OCI-LY1 (cell line): ENCODE results near the gene IL5RA.

Source experiments
- H2AFZ ChIP-seq: fragments of 200-600 bp; sonication (generic), shearing (Covaris generic); 2 replicates; pipeline ENCODE4 v1.6.0; 2014; ENCODE audit warnings: antibody characterized with exemption, mild to moderate bottlenecking, low read length
- H3F3A ChIP-seq: fragments of 200-600 bp; sonication (generic), shearing (Covaris generic); 2 replicates; pipeline ENCODE4 v1.6.0; 2014; ENCODE audit warnings: mild to moderate bottlenecking, antibody characterized with exemption, low read length, moderate library complexity; ENCODE audit not compliant: insufficient read depth
- H3K27ac ChIP-seq: fragments of 200-600 bp; sonication (generic); 2 replicates; pipeline ENCODE4 v1.5.1; 2014; ENCODE audit warnings: low read length, mixed run types, mild to moderate bottlenecking, low read depth; ENCODE audit not compliant: poor library complexity, severe bottlenecking
- H3K27me3 ChIP-seq: fragments of 200-600 bp; sonication (generic); 2 replicates; pipeline ENCODE4 v1.6.0; 2014; ENCODE audit warnings: antibody characterized with exemption, mild to moderate bottlenecking, low read length, moderate library complexity; ENCODE audit not compliant: insufficient read depth
- H3K36me3 ChIP-seq: fragments of 200-600 bp; sonication (generic); 2 replicates; pipeline ENCODE4 v1.6.1; 2014; ENCODE audit warnings: mild to moderate bottlenecking, antibody characterized with exemption, low read length, moderate library complexity, mixed read lengths; ENCODE audit not compliant: insufficient read depth
- H3K4me1 ChIP-seq: fragments of 200-600 bp; sonication (generic); 2 replicates; pipeline ENCODE4 v1.5.1; 2014; ENCODE audit warnings: mild to moderate bottlenecking, low read length, moderate library complexity; ENCODE audit not compliant: insufficient read depth, severe bottlenecking
- H3K4me2 ChIP-seq: fragments of 200-600 bp; sonication (generic), shearing (Covaris generic); 2 replicates; pipeline ENCODE4 v1.6.1; 2014; ENCODE audit warnings: low read length
- H3K4me3 ChIP-seq: fragments of 200-600 bp; sonication (generic); 2 replicates; pipeline ENCODE4 v1.5.1; 2014; ENCODE audit warnings: low read length, low read depth, mild to moderate bottlenecking, mixed read lengths; ENCODE audit not compliant: poor library complexity, severe bottlenecking
- H3K79me2 ChIP-seq: fragments of 200-600 bp; shearing (Covaris generic); 2 replicates; pipeline ENCODE4 v1.6.1; 2016; ENCODE audit warnings: mixed run types, low read length, mixed read lengths; ENCODE audit not compliant: insufficient read depth
- H3K9ac ChIP-seq: fragments of 200-600 bp; sonication (generic), shearing (Covaris generic); 2 replicates; pipeline ENCODE4 v1.6.1; 2014; ENCODE audit warnings: mild to moderate bottlenecking, low read length, mixed read lengths
- H3K9me2 ChIP-seq: fragments of 200-600 bp; sonication (generic), shearing (Covaris generic); 2 replicates; pipeline ENCODE4 v1.6.1; 2014; ENCODE audit warnings: low read depth, mild to moderate bottlenecking, low read length, mixed read lengths
- H3K9me3 ChIP-seq: fragments of 200-600 bp; shearing (Covaris generic); 2 replicates; pipeline ENCODE4 v1.6.1; 2014; ENCODE audit warnings: low read length, mixed read lengths
- H4K20me1 ChIP-seq: fragments of 200-600 bp; sonication (generic), shearing (Covaris generic); 2 replicates; pipeline ENCODE4 v1.6.0; 2016; ENCODE audit warnings: mild to moderate bottlenecking, low read length; ENCODE audit not compliant: insufficient read depth
- CTCF ChIP-seq: fragments of 200-600 bp; sonication (generic), shearing (Covaris generic); IDR thresholded peaks from 2 replicates; pipeline ENCODE4 v1.5.1; 2017; ENCODE audit warnings: mild to moderate bottlenecking, antibody characterized with exemption, low read length, moderate library complexity, mixed read lengths
- EZH2 ChIP-seq: fragments of 200-600 bp; sonication (generic), shearing (Covaris generic); IDR thresholded peaks from 2 replicates; pipeline ENCODE4 v1.8.0; 2017; ENCODE audit warnings: borderline replicate concordance, mixed run types, mild to moderate bottlenecking, antibody characterized with exemption, low read length, moderate library complexity, mixed read lengths

IL5RA gene

DNA sequence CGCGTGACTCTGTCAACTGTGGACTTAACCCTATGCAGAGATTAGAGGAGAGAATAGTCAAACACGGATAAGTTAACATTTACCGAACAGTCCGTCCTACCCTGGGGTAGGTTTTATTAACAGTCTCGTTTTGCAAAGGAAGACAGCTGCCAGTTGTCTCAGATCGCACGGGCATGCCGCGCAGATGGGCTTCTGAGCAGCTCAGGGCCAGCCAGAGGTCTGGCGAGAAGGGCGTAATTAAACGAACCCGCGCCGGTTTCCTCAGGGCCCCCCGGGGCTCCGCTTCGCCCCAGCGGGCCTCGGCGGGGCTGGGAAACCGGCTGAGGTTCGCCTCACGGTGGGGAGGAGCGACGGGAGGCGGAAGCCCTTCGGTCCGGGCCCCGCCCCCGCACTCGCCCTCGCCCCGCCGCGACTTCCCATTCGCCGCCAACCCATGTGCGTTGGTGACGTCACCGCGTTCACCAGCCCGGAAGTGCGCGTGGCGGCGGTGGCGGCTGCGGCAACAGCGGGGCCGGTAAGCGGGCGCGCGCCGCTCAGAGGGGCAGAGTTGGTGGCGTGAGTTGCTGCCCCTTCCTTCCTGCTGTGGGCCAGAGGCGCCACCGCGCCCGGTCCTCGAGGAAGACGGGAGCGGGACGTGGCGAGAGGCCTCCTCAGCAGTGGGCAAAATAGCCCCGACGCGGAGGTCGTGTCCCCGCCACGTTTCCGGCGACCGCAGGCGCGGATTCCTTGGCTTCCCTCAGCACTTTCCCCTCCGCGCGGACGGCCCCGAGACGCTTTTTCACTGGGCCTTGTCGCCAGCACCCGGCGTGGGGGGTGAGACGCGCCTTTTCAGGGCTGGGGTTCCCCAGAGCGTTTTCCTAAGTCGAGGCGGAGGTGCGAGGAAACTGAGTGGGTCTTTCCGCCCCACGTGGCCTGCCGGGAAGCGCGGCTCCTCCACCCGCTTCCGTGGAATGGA, 16.6 kb upstream of the IL5RA start, which contains the start of gene TRNT1:
TSS of gene TRNT1 (plus strand) at position 464 of the 955 bp plus-strand sequence. CDS start 2,101 bp downstream, outside the sequence.
- no peaks in the 10 kb centered on the region for H3K9me2 ChIP-seq
- H3K9me3 ChIP-seq: no peaks in the 10 kb centered on the region
- peaks cover 21% of the 10 kb centered on the region for H3K79me2 ChIP-seq
- peak within 1 kb of the TSS; percentile 74 for H3K4me2 ChIP-seq
- no peaks in the 10 kb centered on the region for H3K27me3 ChIP-seq
- H3K9ac ChIP-seq: peak within 1 kb of the TSS; percentile 92
- TF ChIP-seq CTCF (no peak), EZH2 (no peak)
- H3F3A ChIP-seq: no peaks in the 10 kb centered on the region
- H3K4me3 ChIP-seq: peak within 1 kb of the TSS; percentile 90
- H4K20me1 ChIP-seq: no peaks in the 10 kb centered on the region
- H3K4me1 ChIP-seq: peaks cover 24% of the 10 kb centered on the region
- peak within 1 kb of the TSS; percentile 68 for H3K27ac ChIP-seq
- peaks cover 35% of the 10 kb centered on the region for H3K36me3 ChIP-seq
- peak within 1 kb of the TSS; percentile 100 for H2AFZ ChIP-seq

- no peaks in the 10 kb centered on the region for H3K9me3 ChIP-seq
- no peak for TF ChIP-seq CTCF
- no peak for TF ChIP-seq EZH2
- peaks cover 31% of the 10 kb centered on the region for H3K36me3 ChIP-seq
- H3K27me3 ChIP-seq: no peaks in the 10 kb centered on the region
- H3F3A ChIP-seq: no peaks in the 10 kb centered on the region
- H3K9me2 ChIP-seq: no peaks in the 10 kb centered on the region
- peak overlapping the region; percentile 92 for H3K9ac ChIP-seq
- peaks cover 20% of the 10 kb centered on the region for H3K79me2 ChIP-seq
- no peaks in the 10 kb centered on the region for H4K20me1 ChIP-seq
- H3K27ac ChIP-seq: peak overlapping the region; percentile 68
- peak overlapping the region; percentile 100 for H2AFZ ChIP-seq
- peaks cover 24% of the 10 kb centered on the region for H3K4me1 ChIP-seq
- H3K4me3 ChIP-seq: peak overlapping the region; percentile 90
- peak overlapping the region; percentile 74 for H3K4me2 ChIP-seq
Observed at GRCh38 chr3:3125977-3126376, 15.8 kb upstream of the IL5RA start.

DNA sequence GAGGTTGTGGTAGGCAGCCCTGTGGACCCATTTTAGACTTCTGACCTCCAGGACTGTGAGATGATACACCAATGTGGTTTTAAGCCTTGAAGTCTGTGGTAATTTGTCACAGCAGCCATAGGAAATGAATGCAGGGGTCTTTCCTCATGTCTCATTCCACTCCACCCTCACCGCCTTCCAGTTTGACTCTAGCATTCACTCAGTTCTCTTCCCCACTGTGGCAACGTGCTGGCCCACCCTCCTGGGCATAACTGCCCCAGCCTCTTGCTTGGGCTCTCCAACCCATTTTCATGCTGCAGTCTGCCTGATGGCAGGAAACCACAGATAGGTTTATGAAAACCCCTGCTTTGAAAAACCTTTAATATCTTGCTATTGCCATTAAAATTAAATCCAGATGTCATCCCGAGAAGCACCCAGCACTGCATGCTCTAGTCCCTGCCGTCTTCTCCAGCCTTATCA, 9.2 kb upstream of the IL5RA start:
- Histone ChIP-seq H3K9ac (no peak overlapping the region), H3K36me3 (no peaks in the 10 kb centered on the region), H3F3A (no peaks in the 10 kb centered on the region), H3K4me2 (no peak overlapping the region), H2AFZ (no peak overlapping the region), H3K27ac (no peak overlapping the region), H3K4me3 (no peak overlapping the region), H3K4me1 (no peaks in the 10 kb centered on the region), H4K20me1 (no peaks in the 10 kb centered on the region), H3K9me2 (no peaks in the 10 kb centered on the region), H3K27me3 (no peaks in the 10 kb centered on the region), H3K79me2 (no peaks in the 10 kb centered on the region), H3K9me3 (no peaks in the 10 kb centered on the region)
- TF ChIP-seq CTCF (no peak), EZH2 (no peak)
